GM04503 (cell line): ENCODE data around the gene ANKLE2.
"Not testable (repeated sequence)": the region's sequence is repeated elsewhere in the genome, so short reads cannot be mapped to it uniquely, and the experiment has no call there.

Experiments used
- DNase-seq: peaks from one replicate; pipeline ENCODE4 v3.0.0-alpha.2; 2012; ENCODE audit warnings: low read depth

Gene ANKLE2

DNA sequence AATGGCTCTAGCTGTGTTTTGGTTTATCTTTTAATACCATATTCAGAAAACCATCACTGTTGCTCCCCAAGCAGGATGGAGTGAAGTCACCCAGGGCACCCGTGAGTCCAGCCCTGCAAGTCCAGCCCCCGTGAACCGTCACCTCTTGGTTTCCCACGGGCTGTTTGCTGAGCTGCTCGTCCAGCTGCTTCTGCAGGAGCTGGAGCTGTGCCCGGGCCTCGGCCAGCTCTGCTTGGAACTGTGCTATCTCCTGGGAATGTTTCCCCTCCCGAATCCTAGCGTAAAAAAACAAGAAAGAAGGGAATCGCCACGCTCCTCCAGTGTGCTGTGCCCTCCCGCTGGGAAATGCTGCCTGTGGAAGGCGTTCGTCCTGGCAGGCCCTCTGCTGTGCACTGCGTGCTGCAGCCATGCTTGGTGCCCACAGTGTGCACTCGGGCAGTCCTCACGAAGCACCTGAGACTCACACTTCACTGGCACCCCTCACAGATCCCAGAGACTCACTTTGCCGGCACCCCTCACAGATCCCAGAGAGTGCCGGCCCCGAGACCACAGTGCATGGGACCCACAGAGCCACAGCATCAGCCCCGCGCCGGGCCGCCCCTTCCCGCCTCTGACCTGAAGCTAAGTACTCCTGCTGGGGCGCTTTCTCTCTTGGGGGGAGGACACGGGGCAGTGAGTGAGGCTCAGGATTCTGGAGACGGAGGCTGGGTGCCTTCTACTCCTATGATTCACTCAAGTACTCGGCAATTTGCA is 15.4 kb upstream of the ANKLE2 start:
- DNase-seq: no peak

DNA sequence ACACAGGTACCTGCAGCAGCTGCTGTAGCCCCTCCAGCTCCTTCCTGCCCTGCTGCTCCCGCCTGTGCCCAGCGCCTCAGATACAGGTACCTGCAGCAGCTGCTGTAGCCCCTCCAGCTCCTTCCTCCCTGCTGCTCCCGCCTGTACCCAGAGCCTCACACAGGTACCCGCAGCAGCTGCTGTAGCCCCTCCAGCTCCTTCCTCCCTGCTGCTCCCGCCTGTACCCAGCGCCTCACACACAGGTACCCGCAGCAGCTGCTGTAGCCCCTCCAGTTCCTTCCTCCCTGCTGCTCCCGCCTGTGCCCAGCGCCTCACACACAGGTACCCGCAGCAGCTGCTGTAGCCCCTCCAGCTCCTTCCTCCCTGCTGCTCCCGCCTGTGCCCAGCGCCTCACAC is 14.6 kb upstream of the ANKLE2 start:
- not testable (repeated sequence) for DNase-seq

DNA sequence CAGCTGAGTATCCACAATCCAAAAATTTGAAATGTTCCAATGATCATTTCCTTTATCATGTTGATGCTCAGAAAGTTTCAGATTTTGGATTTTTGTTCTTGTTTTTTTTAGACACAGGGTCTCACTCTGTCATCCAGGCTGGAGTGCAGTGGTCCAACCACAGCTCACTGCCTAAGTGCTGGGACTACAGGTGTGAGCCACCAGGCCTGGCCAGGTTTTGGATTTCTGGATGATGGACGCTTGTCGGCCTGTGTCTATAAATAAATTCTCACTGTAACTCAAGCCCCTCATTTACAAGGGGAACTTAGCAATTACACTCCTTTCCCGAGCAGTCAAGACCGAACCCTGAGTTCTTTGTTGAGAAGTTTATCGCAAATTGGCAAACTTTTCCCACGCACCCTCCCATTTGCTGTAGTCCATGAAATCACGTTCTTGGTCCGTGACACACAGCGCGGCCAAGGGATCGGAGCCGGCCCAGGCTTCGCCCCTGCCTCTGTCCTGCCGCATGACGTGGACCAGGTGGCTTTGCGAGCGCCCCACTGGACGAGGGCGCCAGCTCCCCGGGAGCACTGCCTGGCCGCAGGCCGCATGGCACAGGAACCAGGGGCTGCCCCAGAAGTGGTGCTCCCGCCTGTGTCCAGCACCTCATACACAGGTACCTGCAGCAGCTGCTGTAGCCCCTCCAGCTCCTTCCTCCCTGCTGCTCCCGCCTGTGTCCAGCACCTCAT is 14.0 kb upstream of the ANKLE2 start:
- DNase-seq: no peak

DNA sequence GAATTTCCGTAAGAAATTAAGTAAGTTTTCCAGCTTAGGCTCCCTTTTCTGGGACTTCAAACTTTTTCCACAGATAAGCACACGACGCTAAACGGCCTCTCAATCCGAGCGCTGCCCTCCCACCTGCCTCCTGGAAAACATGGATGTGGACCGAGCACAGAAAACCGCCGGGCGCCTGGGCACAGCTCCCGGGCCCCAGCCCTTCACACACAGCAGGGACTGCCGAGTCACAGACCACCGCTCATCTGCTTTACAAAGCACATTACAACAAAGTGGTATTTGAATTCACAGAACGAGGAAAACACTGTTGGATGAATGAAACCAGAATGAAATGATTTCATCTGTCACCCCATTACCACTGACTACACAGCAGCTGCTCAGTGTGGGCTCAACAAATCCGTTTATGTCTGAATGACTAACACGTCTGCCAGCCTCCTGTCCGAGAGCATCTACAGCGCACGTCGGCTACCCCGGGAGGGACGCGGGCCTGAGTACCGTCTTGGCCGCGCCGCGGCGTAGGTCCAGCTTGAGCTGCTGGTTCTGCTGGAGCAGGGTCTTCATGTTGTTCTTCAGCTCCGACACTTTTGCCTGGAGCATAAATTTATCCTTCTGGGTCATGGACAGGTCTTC is 13.1 kb upstream of the ANKLE2 start:
- no peak for DNase-seq

DNA sequence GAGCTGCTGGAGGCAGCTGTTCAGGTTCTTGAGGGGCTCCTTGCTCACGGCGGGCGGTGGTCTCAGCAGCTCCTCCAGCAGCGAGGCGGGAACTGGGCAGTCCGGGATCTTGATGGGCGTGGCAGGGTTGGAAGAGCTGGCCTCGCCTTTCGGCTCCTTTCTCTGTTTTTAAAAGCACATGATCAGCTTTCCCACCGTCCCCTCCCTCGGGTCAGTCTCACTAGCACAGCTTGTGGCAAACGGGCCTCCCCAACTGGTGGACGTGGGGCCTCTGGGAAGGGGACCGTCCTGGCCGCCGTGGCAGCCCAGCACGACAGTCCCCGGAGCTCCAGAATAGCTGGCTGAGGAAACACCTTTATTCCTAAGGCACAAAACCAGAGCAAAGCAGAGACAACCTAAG is 12.5 kb upstream of the ANKLE2 start:
- no peak for DNase-seq

DNA sequence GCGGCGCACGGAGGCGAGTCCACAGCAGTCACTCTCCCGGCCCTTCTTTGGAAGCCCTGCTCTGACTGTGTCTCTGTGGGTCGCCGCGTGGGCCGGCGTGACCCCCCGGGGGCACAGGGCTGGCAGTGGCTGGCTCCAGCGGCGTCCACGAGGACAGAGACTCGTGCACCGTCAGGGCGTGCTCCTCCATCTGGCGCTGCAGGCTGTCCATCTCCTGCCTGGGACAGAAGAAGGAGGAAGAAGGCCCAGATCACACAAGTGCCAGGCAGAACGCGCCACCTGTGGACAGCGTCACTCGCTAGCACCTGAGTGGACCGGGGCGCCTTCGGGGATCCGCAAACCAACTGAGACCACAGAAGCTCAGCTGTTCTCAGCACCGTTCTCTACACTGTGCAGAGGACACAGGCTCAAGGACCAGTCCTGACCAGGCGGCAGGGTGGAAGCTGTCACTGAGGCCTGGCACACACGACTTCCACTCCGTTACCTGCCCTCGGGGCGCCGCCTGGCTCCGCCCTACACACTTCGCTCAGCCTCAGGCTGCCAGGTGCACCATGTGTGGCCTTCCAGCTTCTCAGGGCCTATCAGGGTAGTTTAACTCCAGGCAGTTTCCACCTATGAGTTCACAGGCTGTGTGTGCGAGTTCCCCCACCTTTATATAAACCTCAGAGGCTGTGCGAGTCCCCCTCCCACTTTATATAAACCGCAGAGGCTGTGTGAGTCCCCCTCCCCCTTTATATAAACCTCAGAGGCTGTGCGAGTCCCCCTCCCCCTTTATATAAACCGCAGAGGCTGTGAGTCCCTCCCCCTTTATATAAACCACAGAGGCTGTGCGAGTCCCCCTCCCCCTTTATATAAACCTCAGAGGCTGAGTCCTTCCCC is 11.7 kb upstream of the ANKLE2 start:
- no peak for DNase-seq

DNA sequence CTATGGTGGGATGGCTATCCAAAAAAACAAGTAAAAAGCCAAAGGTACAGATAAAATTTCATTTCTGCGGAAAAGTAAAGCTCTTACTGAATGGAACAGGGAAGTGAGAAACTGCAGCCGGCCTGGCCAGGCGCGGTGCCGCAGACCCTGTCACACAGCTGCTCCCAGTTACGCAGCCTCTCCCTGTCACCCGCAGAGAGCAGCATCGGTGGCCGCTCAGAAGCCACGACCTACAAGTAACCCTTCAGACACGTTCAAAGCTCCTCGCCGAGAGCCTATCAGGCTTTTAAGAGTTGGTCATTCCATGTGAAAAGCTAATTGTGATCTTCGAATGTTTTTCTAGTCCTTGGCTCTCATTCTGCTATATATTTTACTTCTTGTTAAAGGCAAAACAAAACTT is 11.0 kb upstream of the ANKLE2 start:
- DNase-seq: no peak

DNA sequence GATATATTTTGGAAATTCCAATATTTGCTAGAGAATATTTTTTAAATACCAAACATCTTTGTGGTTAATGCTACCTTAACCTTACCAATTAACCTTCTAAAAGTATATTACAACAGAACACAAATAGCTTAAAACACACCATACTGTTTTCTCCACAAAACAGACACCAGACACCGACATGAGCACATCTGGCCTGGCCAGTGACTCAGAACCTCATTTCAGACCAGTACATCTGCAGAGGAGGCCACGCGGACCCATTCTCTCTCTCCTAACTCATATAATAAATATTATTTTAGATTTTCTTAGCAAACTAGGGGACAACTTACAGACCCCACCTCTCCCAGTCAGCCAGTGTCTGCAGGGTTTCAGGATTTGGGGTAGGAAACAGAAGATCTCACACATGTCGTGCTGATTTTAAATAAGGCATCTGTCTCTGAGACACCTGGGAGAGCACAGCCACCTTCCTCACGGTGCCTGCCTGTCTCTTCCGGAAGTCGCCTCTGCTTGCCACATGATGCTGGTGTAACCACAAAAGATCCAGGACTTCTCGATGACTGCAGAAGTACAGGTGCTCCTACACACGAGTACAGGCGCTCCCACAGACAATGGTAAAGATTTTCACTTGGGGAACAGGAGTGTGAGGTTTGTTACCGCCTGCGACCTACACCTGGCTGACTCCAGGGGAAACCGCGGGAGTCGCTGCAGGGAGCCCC is 9.7 kb upstream of the ANKLE2 start:
- no peak for DNase-seq

DNA sequence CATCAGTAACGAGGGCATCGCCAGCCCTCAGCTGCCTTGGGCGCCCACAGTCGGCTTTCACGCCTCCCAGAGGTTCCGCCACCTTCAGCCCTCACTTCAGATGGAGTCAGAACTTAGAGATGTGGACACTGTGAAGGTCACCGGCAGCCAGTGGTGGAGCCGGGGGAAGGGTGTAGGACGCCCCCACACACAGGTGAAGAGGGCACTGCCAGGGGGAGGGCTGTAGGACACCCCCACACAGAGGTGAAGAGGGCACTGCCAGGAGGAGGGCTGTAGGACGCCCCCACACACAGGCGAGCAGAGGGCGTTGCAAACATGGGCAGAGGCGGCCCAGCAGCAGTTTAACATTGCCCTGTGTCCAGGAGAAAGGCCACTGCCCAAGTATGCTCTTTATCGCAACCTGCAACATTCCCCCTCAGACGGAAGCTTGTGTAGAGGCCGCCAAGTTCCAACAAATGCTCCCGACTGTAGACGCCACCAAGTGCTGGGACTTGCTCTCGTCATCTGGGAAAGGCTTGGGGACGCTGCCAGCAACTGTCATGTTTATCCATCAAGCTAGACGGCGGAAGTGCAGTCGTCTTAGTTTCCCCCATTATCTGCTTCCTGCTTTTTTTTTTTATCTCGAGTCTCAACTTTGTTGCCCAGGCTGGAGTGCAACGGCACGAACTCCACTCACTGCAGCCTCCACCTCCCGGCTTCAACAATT is 4.9 kb upstream of the ANKLE2 start:
- DNase-seq: no peak

DNA sequence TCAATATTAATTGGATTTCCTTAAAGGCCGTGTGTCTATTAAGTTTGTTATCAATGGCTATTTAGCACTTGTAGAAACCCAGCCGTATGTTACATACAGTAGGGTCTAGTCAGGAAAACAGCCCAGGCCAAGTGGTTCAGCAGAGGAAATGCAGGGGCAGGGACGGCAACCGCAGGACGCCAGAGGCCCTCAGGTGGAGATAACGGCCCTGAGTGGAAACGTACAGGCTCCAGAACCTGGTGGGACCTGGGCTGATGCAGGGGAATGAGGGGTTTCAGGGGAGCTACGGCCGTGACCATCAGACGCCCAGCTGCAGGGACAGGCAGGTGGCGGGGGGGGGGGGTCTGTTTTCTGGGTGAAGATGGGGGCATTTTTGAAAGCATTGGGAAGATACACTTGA is 3.7 kb upstream of the ANKLE2 start:
- no peak for DNase-seq

DNA sequence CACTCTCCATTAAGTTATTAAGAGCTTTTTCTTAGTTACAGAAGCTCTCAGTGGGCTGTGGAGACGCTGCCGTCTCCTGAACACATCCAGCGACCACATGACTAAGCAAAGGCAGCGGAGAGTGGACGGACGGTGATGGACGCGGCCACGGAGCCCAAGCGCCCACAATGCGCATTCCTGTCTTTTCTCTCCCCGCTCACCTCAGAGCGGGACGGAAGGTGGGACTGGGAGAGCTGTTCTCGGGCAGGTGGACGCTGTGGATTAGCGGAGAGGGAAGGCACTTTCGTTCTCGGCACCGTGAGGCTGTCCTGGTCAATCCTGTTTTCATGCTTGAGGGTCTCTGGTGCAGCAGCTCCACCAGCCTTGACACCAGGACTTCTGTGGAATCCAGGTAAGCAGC is 2.6 kb upstream of the ANKLE2 start:
- DNase-seq: no peak

DNA sequence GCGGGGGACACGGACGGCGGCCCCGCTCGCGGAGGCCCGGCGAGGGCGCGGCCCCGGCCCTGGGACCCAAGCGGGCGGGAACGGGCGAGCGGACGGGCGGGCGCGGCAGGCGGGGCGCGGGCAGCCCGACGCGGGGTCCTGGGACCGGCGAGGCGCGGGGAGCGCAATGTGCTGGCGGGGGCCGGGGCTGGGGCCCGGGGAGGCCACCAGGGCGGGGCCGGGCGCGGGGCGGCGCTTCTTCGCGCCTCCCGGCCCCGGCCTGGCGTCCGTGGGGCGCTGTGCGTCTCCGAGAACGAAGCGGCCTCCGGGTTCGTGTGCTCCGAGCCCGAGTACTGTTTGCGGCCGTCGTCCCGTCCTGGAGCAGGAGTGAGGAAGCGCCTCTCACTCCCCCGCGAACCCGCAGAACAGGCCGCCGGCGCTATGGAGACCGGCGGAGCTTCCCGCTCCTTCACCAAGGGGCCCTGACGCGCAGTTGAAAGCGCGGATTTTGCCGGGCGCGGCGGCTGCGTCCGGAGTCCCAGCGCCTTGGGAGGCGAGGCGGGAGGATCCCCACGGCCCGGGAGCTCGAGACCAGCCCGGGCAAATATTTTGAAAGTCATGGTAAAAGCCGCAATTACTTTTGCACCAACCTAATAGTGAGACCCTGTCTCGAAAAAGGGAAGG is 420 bp upstream of the ANKLE2 start:
- peak; percentile 53 for DNase-seq

DNA sequence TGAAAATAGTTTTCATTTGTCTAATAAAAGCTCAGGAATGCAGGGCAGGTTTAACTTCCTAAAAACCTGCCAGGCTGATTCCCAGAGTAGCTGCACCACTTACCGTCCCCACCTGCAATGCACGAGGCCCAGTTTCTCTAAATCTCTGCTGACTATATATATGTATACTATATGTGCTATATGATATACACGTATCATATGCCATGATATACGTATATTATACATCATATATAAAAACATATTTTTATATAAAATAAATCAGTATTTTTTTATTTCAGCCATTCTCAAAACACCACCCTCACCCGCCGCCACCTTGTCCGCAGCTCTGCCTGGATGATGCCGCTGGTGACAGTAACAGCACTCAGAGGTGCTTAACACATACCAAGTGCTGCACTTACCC is 2.3 kb downstream of the ANKLE2 start:
- no peak for DNase-seq

DNA sequence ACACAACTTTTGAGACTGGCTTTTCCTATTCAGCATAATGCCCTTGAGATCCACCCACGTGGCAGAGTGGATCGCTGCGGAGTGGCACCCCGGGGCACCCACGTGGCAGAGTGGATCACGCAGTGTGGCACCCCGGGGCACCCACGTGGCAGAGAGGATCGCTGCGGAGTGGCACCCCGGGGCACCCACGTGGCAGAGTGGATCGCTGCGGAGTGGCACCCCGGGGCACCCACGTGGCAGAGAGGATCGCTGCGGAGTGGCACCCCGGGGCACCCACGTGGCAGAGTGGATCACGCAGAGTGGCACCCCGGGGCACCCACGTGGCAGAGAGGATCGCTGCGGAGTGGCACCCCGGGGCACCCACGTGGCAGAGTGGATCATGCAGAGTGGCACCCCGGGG is 2.8 kb downstream of the ANKLE2 start:
- DNase-seq: not testable (repeated sequence)

DNA sequence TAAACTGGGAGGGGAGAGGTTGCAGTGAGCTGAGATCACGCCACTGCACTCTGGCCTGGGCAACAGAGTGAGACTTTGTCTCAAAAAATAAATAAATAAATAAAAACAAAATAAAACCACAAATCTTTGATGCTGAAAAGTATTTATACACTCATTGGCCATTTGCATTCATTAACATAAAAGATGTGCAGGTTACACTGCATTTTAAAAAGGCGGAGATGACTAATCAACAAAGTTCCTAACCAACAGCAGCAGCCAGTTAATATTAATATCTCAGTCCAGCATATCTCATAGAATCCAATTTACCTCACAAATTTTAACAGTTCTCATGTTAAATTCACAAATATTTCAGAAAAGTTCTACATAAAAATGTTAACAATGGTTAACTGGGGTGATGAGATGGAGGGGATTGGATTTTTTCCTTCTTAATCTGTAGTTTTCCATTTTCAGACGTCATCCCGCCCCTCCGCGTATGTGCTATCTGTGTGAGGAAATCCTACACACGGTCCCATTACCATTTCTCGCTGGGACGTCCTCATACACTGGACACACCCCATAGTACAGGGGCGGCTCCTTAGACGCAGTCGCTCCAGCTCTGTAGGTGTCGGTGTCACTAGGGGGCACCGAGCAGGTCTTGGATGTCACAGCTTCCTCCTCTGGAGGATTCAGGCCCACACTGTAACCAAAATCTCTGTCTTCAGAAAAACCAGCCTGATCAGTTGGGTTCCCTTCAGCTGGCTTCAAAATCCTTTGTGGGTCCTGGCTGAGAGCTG is 7.3 kb downstream of the ANKLE2 start:
- DNase-seq: no peak

DNA sequence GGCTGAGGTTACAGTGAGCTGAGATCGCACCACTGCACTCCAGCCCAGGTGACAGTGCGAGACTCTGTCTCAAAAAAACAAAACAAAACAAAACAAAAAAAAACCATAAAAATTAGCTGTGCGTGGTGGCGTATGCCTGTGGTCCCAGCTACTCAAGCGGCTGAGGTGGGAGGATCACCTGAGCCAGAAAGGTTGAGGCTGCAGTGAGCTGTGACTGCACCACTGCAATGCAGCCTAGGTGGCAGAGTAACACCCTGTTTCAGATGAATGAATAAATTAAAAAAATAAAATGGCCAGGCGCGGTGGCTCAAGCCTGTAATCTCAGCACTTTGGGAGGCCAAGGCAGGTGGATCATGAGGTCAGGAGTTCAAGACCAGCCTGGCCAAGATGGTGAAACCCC is 8.0 kb downstream of the ANKLE2 start:
- DNase-seq: not testable (repeated sequence)

DNA sequence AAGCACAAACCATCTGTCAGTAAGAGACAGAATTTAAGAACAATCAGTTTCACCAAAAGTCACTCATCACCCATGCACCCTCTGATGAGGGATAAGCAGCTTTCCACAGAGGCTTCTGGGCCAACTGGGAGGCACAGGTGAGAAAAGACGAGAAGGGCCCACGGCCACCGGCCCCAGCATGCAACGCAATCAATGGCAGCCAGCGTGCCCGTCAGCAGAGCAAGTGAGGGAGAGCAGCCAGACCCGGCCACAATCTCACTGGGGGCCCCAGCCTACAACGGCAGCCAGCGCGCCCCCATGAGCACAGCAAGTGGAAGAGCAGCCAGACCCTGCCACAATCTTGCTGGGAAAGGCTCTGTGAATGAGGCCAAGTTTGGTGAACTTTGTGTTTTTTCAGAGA is 13.3 kb downstream of the ANKLE2 start:
- DNase-seq: no peak

DNA sequence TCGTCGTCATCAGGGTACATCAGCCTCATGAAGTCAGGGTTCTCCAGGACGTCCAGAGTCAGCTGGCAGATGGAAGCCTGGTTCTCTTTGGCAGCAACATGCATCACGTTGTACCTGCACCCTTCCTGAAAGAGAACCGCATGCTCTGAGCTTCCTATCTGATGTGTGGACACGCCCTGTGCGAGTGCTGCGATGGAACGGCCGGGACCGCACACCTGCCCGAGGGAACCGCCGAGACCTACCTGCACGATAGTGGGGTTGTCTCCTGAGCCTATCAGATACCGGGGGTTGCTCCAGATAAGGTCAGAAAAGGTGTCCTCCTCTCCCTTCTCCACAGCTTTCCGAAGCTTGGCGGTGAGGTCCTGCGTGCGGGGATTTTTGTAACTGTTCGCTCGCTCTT is 13.7 kb downstream of the ANKLE2 start:
- DNase-seq: no peak

DNA sequence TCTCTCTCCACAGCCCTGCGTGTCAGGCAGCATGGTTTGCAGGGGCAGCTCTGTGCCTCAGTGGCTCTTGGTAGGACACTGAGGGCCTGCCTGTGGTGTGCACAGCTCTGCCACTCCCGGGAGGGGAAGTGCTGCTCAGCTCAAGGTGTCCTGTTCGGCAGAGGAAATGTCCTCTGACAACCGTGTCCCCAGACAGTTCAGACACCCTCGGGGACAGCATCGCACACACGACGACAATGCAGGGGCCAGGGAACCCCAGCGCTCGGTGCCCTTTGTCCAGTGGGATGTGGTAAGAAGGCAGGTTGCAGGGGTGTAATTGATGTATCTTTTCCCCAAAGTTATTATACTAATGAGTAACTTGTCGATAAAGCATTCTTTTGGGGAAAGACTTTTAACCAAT is 14.2 kb downstream of the ANKLE2 start:
- no peak for DNase-seq

DNA sequence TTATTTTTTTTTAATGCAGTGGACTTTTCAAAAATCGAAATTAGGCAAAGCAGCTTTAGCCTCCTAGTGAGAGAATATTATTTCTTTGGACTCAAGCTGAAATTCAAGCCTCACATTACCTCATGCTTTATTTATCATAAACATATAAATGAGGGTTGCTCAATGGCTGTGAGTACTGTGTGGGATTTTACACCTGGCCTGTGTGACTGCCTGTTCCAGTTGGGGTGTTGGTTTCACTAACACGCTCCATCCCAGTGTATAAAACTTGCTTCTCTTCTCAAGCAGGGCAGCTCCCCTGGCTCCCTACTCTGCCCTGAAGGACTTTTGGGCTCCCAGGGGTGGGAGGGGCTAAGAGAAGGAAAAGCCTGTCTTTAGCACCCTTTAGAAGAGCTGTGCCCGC is 15.0 kb downstream of the ANKLE2 start:
- no peak for DNase-seq
